ENCODE measurements around the gene CALML6. TPM values are rescaled to one million over a fixed set of nuclear protein-coding genes. Genes with fewer than 3 reads are reported as not detected.

The CALML6 gene
- total RNA-seq, 1 experiment from 2014 or later = 1.4 TPM

DNA sequence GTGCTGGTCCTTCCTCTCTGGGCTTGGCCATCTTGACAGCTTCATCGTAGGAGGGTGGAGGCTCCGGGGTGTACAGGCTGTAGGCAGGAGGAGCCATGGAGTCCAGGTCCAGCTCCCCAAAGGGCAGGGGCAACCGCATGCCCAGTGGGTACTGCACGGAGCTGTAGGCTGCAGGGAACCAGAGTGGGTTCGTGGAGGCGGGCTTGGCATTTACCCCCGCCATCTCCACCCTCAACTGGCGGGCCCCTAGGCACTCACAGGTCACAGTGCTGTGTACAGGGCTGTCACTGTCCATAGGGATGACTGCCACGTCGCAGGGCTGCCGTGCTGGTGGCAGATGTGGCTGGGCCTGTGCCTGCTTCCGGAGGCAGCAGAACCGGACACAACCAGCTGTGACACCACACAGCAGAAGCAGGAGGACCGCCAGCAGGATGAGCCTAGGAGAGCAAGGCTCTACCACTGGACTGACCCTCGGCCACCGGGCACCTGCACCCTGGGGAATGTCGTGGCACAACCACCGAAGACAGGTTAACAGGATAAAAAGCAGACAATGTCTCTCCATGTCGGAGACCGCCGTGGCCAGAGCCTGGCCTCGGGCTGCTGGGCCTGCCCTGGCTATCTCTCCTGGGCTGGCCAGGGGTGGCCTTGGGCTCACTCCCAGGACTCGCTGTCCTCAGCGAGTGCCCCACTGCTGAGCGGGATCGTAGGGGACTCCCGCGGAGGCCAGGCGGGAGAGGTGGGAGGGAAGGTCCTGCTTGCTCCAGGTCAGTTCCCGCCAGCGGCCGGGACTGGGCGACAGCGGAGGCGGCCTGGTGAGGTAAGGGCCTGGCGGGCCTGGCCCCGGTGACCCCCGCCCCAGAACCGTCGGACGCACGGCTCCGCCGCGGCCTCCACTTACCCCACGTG lies 3.2 kb downstream of the CALML6 start:
- peaks cover 16% of the 10 kb centered on the region; the same call in 1 of the 2 replicates for H3K4me1 ChIP-seq
- H3K4me3 Mint-ChIP-seq (ENCODE audit: unreplicated experiment) = peak overlapping the region; percentile 58
- no peaks in the 10 kb centered on the region for H3K27me3 Mint-ChIP-seq (ENCODE audit: insufficient read depth, unreplicated experiment)
- TF ChIP-seq CTCF (IDR thresholded peaks at IDR 0.05; ENCODE audit: insufficient read depth in 1 of 2, low read depth in 1 of 2, low read length in 1 of 2, severe bottlenecking in 1 of 2, unreplicated experiment in 1 of 2) = no peak
- ChIA-PET POLR2A (no interaction called here), CTCF (no interaction called here)
- no peaks in the 10 kb centered on the region for H3K27me3 ChIP-seq (replicated peaks; ENCODE audit: control insufficient read depth, insufficient read depth, low read length)
- intact Hi-C loops (cut with micrococcal nuclease; ENCODE audit: unreplicated experiment) = no loop called here
- no peaks in the 10 kb centered on the region for H3K9me3 ChIP-seq
- no peaks in the 10 kb centered on the region for H3K9me3 Mint-ChIP-seq (ENCODE audit: unreplicated experiment)
- H3K36me3 Mint-ChIP-seq (ENCODE audit: insufficient read depth, unreplicated experiment) = peaks cover 5% of the 10 kb centered on the region
- no peaks in the 10 kb centered on the region for H3K36me3 ChIP-seq (ENCODE audit: control insufficient read depth, insufficient read depth, low read length)
- DNase-seq = no peak
- H3K4me1 Mint-ChIP-seq (ENCODE audit: low read depth, unreplicated experiment) = no peaks in the 10 kb centered on the region
- BruUV-seq (replicated peaks) = TSS peak; percentile 57
- peak overlapping the region; percentile 57 for H3K4me3 ChIP-seq (ENCODE audit: low read depth, low read length)
- H3K27ac Mint-ChIP-seq (ENCODE audit: unreplicated experiment) = no peak overlapping the region

- TF ChIP-seq CTCF (IDR thresholded peaks at IDR 0.05; ENCODE audit: insufficient read depth in 1 of 2, low read depth in 1 of 2, low read length in 1 of 2, severe bottlenecking in 1 of 2, unreplicated experiment in 1 of 2) = peak in 1 of 2 experiments; percentile 19
- DNase-seq = peak in 1 of 2 experiments; percentile 87
- peak within 1 kb of the TSS; percentile 58 for H3K4me3 Mint-ChIP-seq (ENCODE audit: unreplicated experiment)
- intact Hi-C loops (cut with micrococcal nuclease; ENCODE audit: unreplicated experiment) = loop anchor here (1.0 kb wide), 2 partner anchors 10 to 28 kb away; partner anchors contain the start of gene GNB1
- Histone ChIP-seq H3K4me3 (ENCODE audit: low read depth, low read length) (peak within 1 kb of the TSS; percentile 57), H3K9me3 (no peaks in the 10 kb centered on the region), H3K27me3 (replicated peaks; ENCODE audit: control insufficient read depth, insufficient read depth, low read length) (no peaks in the 10 kb centered on the region), H3K36me3 (ENCODE audit: control insufficient read depth, insufficient read depth, low read length) (no peaks in the 10 kb centered on the region), H3K4me1 (peaks cover 20% of the 10 kb centered on the region; the same call in 1 of the 2 replicates)
- H3K27me3 Mint-ChIP-seq (ENCODE audit: insufficient read depth, unreplicated experiment) = no peaks in the 10 kb centered on the region
- no TSS peak for BruUV-seq (replicated peaks)
- H3K36me3 Mint-ChIP-seq (ENCODE audit: insufficient read depth, unreplicated experiment) = peaks cover 5% of the 10 kb centered on the region
- no peaks in the 10 kb centered on the region for H3K4me1 Mint-ChIP-seq (ENCODE audit: low read depth, unreplicated experiment)
- POLR2A ChIA-PET = no interaction called here
- CTCF ChIA-PET = no interaction called here
- no peaks in the 10 kb centered on the region for H3K9me3 Mint-ChIP-seq (ENCODE audit: unreplicated experiment)
- H3K27ac Mint-ChIP-seq (ENCODE audit: unreplicated experiment) = no peak within 1 kb of the TSS
These were observed 3.8 kb downstream of the CALML6 start, which contains the start of gene TMEM52 for GRCh38 chr1:1918901-1919303. TSS of gene TMEM52 (minus strand) at chr1:1919279. CDS start at chr1:1919265, 14 bp downstream.

DNA sequence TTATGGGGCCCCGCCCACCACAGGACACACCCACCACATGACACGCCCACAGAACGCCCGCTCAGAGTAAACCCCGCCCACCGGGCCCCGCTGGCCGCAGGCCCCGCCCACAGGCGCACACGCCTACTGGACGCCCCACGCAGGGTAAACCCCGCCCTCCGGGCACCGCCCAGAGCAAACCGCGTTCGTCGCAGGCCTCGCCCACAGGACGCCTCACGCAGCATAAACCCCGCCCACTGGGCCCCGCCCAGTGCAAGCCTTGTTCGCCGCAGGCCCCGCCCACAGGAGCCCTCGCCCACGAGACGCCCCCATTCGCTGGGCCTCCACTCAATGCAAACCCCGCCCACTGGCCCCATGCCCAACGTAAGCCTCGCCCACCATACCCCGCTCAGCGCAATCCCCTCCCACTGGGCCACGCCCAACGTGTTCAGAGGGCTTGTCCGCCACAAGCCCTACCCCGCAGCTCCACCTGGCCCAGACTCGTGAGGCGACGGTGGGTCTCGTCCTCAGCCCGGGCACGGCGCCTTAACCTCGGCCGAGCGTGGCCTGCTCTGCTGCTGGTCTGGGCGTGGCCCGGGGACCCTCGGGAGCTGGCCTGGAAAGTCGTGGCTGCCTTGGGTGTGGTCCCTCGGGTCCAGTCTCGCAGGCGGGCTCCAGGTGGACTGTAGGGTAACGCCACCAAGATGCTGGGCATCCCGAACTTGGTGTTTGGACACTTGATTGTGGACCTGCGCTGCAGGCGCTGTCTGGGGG lies 4.4 kb downstream of the CALML6 start:
- ChIA-PET POLR2A (no interaction called here), CTCF (no interaction called here)
- H3K27me3 ChIP-seq (replicated peaks; ENCODE audit: control insufficient read depth, insufficient read depth, low read length) = no peaks in the 10 kb centered on the region
- no peak for TF ChIP-seq CTCF (IDR thresholded peaks at IDR 0.05; ENCODE audit: insufficient read depth in 1 of 2, low read depth in 1 of 2, low read length in 1 of 2, severe bottlenecking in 1 of 2, unreplicated experiment in 1 of 2)
- no peak overlapping the region for H3K27ac Mint-ChIP-seq (ENCODE audit: unreplicated experiment)
- H3K9me3 ChIP-seq = no peaks in the 10 kb centered on the region
- H3K4me3 Mint-ChIP-seq (ENCODE audit: unreplicated experiment) = peak overlapping the region; percentile 58
- no peaks in the 10 kb centered on the region for H3K36me3 ChIP-seq (ENCODE audit: control insufficient read depth, insufficient read depth, low read length)
- no TSS peak for BruUV-seq (replicated peaks)
- intact Hi-C loops (cut with micrococcal nuclease; ENCODE audit: unreplicated experiment) = loop anchor here (1.0 kb wide), 2 partner anchors 10 to 28 kb away; partner anchors contain the start of gene GNB1
- H3K4me1 ChIP-seq = peaks cover 20% of the 10 kb centered on the region; the same call in 1 of the 2 replicates
- H3K27me3 Mint-ChIP-seq (ENCODE audit: insufficient read depth, unreplicated experiment) = no peaks in the 10 kb centered on the region
- H3K36me3 Mint-ChIP-seq (ENCODE audit: insufficient read depth, unreplicated experiment) = peaks cover 5% of the 10 kb centered on the region
- H3K4me3 ChIP-seq (ENCODE audit: low read depth, low read length) = peak overlapping the region; percentile 57
- DNase-seq = peak; percentile 98
- no peaks in the 10 kb centered on the region for H3K9me3 Mint-ChIP-seq (ENCODE audit: unreplicated experiment)
- H3K4me1 Mint-ChIP-seq (ENCODE audit: low read depth, unreplicated experiment) = no peaks in the 10 kb centered on the region
